Upper lobe of left lung (tissue), 6 donors: ENCODE results near the gene TCHP. TPM values are rescaled to one million over a fixed set of nuclear protein-coding genes. Genes with fewer than 3 reads are reported as not detected.
A peak's percentile ranks its signal among the peaks of the same experiment; 100 is the strongest.
"Not testable (repeated sequence)": the region's sequence is repeated elsewhere in the genome, so short reads cannot be mapped to it uniquely, and the experiment has no call there.

Experiments
- ATAC-seq, 2 donors: fragments of 200-7000 bp; cut with Tn5 transposase; one replicate each; pipeline ENCODE4 v1.9.1; 2022; ENCODE audit warnings: mild to moderate bottlenecking in 2 of 2, moderate library complexity in 2 of 2; ENCODE audit not compliant: low FRiP score in 2 of 2
- DNase-seq, 2 donors: peaks; one replicate each; pipeline ENCODE4 v3.0.0-alpha.2; 2019 to 2020
- H3K27ac ChIP-seq, 4 donors: fragments of 200-600 bp; sonication (generic); one replicate each; pipeline ENCODE4 v1.5.1; 2016 to 2019
- H3K27me3 ChIP-seq, 4 donors: fragments of 200-600 bp; sonication (generic); one replicate each; pipeline ENCODE4 v1.5.1; 2017 to 2019
- H3K36me3 ChIP-seq, 4 donors: fragments of 200-600 bp; sonication (generic); one replicate each; pipeline ENCODE4 v1.5.1; 2016 to 2019
- H3K4me1 ChIP-seq, 4 donors: fragments of 200-600 bp; sonication (generic); one replicate each; pipeline ENCODE4 v1.5.1; 2018 to 2019
- H3K4me3 ChIP-seq, 4 donors: fragments of 200-600 bp; sonication (generic); one replicate each; pipeline ENCODE4 v1.5.1; 2017 to 2019; ENCODE audit warnings: mild to moderate bottlenecking in 2 of 4, moderate library complexity in 1 of 4
- H3K9me3 ChIP-seq, 4 donors: fragments of 200-600 bp; sonication (generic); one replicate each; pipeline ENCODE4 v1.5.1; 2018 to 2019
- CTCF ChIP-seq, 6 experiments: fragments of 450-650 bp in 4 of 6; fragments of 200-600 bp in 2 of 6; sonication (generic) in 2 of 6; IDR thresholded peaks; one replicate each; pipeline ENCODE4 v1.5.1; 2016 to 2019; ENCODE audit warnings: antibody characterized with exemption in 6 of 6
- EP300 ChIP-seq, 4 donors: sonication (generic); formaldehyde crosslinking; IDR thresholded peaks; one replicate each; pipeline ENCODE4 v1.5.1; 2017; ENCODE audit warnings: antibody characterized with exemption in 4 of 4, control low read depth in 2 of 4
- POLR2A ChIP-seq, 4 donors: fragments of 450-650 bp; IDR thresholded peaks; one replicate each; pipeline ENCODE4 v1.5.1; 2016 to 2017; ENCODE audit warnings: antibody characterized with exemption in 4 of 4, mild to moderate bottlenecking in 2 of 4
- POLR2AphosphoS5 ChIP-seq, 2 donors: sonication (generic); formaldehyde crosslinking; IDR thresholded peaks; one replicate each; pipeline ENCODE4 v1.5.1; 2017; ENCODE audit warnings: antibody characterized with exemption in 2 of 2
- WGBS, 2 donors: methylation state at CpG; one replicate each; pipeline ENCODE4 v1.1.5; 2017 to 2018; 5-methylcytosine and 5-hydroxymethylcytosine counted together
- total RNA-seq, 6 donors: library from RNA; depleted of rRNA in 4 of 6; stranded (reverse); fragments of >200 nt in 4 of 6; gene quantifications; one replicate each; pipeline versions ENCODE4 v1.1.0 to v1.2.1, GENCODE V29; 2016 to 2021
- donor health status: DM: no; HTN: no; CAD: no; lungs with moderate emphysema.
- donor health status: DM: no; HTN: yes; CAD: no; lungs with severe emphysema.

The TCHP gene
- total RNA-seq, 6 donors from 2014 or later = 10.5 to 90.1 (median 29.7) TPM

GRCh38 chr12:109896188-109896587 is 3.9 kb upstream of the TCHP start:
- no peak for TF ChIP-seq EP300 (IDR thresholded peaks at IDR 0.05)
- no peak for TF ChIP-seq POLR2AphosphoS5 (IDR thresholded peaks at IDR 0.05)
- no peak for TF ChIP-seq CTCF (IDR thresholded peaks at IDR 0.05)
- Histone ChIP-seq H3K27me3 (no peaks in the 10 kb centered on the region), H3K4me3 (no peak overlapping the region), H3K9me3 (no peaks in the 10 kb centered on the region), H3K4me1 (peaks cover 8 to 12% (median 10%) of the 10 kb centered on the region in 4 donors), H3K36me3 (no peaks in the 10 kb centered on the region), H3K27ac (no peak overlapping the region)
- WGBS, 2 donors = 87 to 91% methylated on average over 5 to 6 of the region's 6 CpGs
- DNase-seq = no peak
- no peak for ATAC-seq

- Histone ChIP-seq H3K27ac (no peak overlapping the region), H3K4me3 (no peak overlapping the region), H3K27me3 (no peaks in the 10 kb centered on the region), H3K9me3 (no peaks in the 10 kb centered on the region), H3K4me1 (peaks cover 16 to 20% (median 18%) of the 10 kb centered on the region in 4 donors), H3K36me3 (no peaks in the 10 kb centered on the region)
- TF ChIP-seq POLR2A (IDR thresholded peaks at IDR 0.05) (no peak), CTCF (IDR thresholded peaks at IDR 0.05) (no peak), POLR2AphosphoS5 (IDR thresholded peaks at IDR 0.05) (no peak)
- no peak for DNase-seq
- ATAC-seq = no peak
- 84 to 88% methylated on average over 6 of the region's 6 CpGs for WGBS, 2 donors
These were observed 3.0 kb upstream of the TCHP start for GRCh38 chr12:109897029-109897428.

GRCh38 chr12:109899345-109899744 is 729 bp upstream of the TCHP start:
- peaks cover 10 to 16% (median 15%) of the 10 kb centered on the region in 4 donors for H3K36me3 ChIP-seq
- H3K9me3 ChIP-seq, DNase-seq, ATAC-seq, H3K27me3 ChIP-seq: not testable (repeated sequence)
- peaks cover 17 to 22% (median 18%) of the 10 kb centered on the region in 4 donors for H3K4me1 ChIP-seq
- H3K27ac ChIP-seq = peak overlapping the region; percentile 70 to 87 (median 80)
- 93 to 95% methylated on average over 15 of the region's 15 CpGs for WGBS, 2 donors
- H3K4me3 ChIP-seq = peak overlapping the region in 2 of 4 donors; percentile 78 to 88

- 4 to 5% methylated on average over 14 to 16 of the region's 16 CpGs for WGBS, 2 donors
- H3K27me3 ChIP-seq = no peaks in the 10 kb centered on the region
- H3K9me3 ChIP-seq = no peaks in the 10 kb centered on the region
- peaks cover 17 to 22% (median 18%) of the 10 kb centered on the region in 4 donors for H3K4me1 ChIP-seq
- ATAC-seq (no peak), DNase-seq (no peak)
- H3K4me3 ChIP-seq = peak overlapping the region; percentile 50 to 88 (median 74)
- H3K36me3 ChIP-seq = peaks cover 10 to 32% (median 31%) of the 10 kb centered on the region in 4 donors
- TF ChIP-seq EP300 (IDR thresholded peaks at IDR 0.05) = no peak
- peak overlapping the region; percentile 70 to 87 (median 80) for H3K27ac ChIP-seq
These were observed 892 bp downstream of the TCHP start for GRCh38 chr12:109900752-109901580.

- WGBS, 2 donors = 91 to 94% methylated on average over 15 of the region's 15 CpGs
- ATAC-seq (no peak), DNase-seq (no peak)
- Histone ChIP-seq H3K27ac (no peak overlapping the region), H3K4me3 (no peak overlapping the region), H3K27me3 (no peaks in the 10 kb centered on the region), H3K4me1 (peaks cover 17 to 22% (median 18%) of the 10 kb centered on the region in 4 donors), H3K9me3 (no peaks in the 10 kb centered on the region), H3K36me3 (peaks cover 14 to 52% (median 50%) of the 10 kb centered on the region in 4 donors)
- TF ChIP-seq CTCF (IDR thresholded peaks at IDR 0.05) = no peak
- no peak for TF ChIP-seq POLR2AphosphoS5 (IDR thresholded peaks at IDR 0.05)
- no peak for TF ChIP-seq EP300 (IDR thresholded peaks at IDR 0.05)
- no peak for TF ChIP-seq POLR2A (IDR thresholded peaks at IDR 0.05)
These were observed 2.9 kb downstream of the TCHP start for GRCh38 chr12:109902891-109903418.
